Measurements from ENCODE around the gene SUCLG2.

SUCLG2 gene

GRCh38 chr3:67654099-67654843 is at the start of gene SUCLG2:
Gene SUCLG2 (minus strand): TSS chr3:67654612. CDS start chr3:67654586, 26 bp downstream.
- DNase-seq (ENCODE audit: low read depth in 2 of 2) = peak; percentile 67 to 76

- DNase-seq (ENCODE audit: low read depth in 2 of 2) = no peak
These were observed 46.2 kb upstream of the SUCLG2 start for GRCh38 chr3:67700596-67700995.

GRCh38 chr3:67699882-67700281 is 45.5 kb upstream of the SUCLG2 start:
- no peak for DNase-seq (ENCODE audit: low read depth in 2 of 2)

- DNase-seq (ENCODE audit: low read depth in 2 of 2) = no peak
These were observed 38.2 kb upstream of the SUCLG2 start for GRCh38 chr3:67692621-67693020.

GRCh38 chr3:67691926-67692325 is 37.5 kb upstream of the SUCLG2 start:
- no peak for DNase-seq (ENCODE audit: low read depth in 2 of 2)

GRCh38 chr3:67691207-67691606 is 36.8 kb upstream of the SUCLG2 start:
- DNase-seq (ENCODE audit: low read depth in 2 of 2) = no peak

- DNase-seq (ENCODE audit: low read depth in 2 of 2) = no peak
These were observed 35.4 kb upstream of the SUCLG2 start for GRCh38 chr3:67689806-67690205.

GRCh38 chr3:67688231-67688630 is 33.8 kb upstream of the SUCLG2 start:
- DNase-seq (ENCODE audit: low read depth in 2 of 2) = no peak

- no peak for DNase-seq (ENCODE audit: low read depth in 2 of 2)
These were observed 31.7 kb upstream of the SUCLG2 start for GRCh38 chr3:67686069-67686468.

- DNase-seq (ENCODE audit: low read depth in 2 of 2) = no peak
These were observed 31.1 kb upstream of the SUCLG2 start for GRCh38 chr3:67685499-67685898.

GRCh38 chr3:67684211-67684610 is 29.8 kb upstream of the SUCLG2 start:
- DNase-seq (ENCODE audit: low read depth in 2 of 2) = no peak

GRCh38 chr3:67683522-67683921 is 29.1 kb upstream of the SUCLG2 start:
- no peak for DNase-seq (ENCODE audit: low read depth in 2 of 2)

- DNase-seq (ENCODE audit: low read depth in 2 of 2) = no peak
These were observed 24.3 kb upstream of the SUCLG2 start for GRCh38 chr3:67678665-67679064.

- no peak for DNase-seq (ENCODE audit: low read depth in 2 of 2)
These were observed 19.6 kb upstream of the SUCLG2 start for GRCh38 chr3:67674055-67674454.

GRCh38 chr3:67662733-67663132 is 8.3 kb upstream of the SUCLG2 start:
- DNase-seq (ENCODE audit: low read depth in 2 of 2) = no peak

GRCh38 chr3:67661089-67661488 is 6.7 kb upstream of the SUCLG2 start:
- no peak for DNase-seq (ENCODE audit: low read depth in 2 of 2)

GRCh38 chr3:67657192-67657591 is 2.8 kb upstream of the SUCLG2 start:
- DNase-seq (ENCODE audit: low read depth in 2 of 2) = no peak

GRCh38 chr3:67656614-67657013 is 2.2 kb upstream of the SUCLG2 start:
- no peak for DNase-seq (ENCODE audit: low read depth in 2 of 2)

- peak; percentile 41 to 56 for DNase-seq (ENCODE audit: low read depth in 2 of 2)
These were observed 1.1 kb upstream of the SUCLG2 start for GRCh38 chr3:67655364-67656121.

GRCh38 chr3:67654844-67655177 is 399 bp upstream of the SUCLG2 start:
- DNase-seq (ENCODE audit: low read depth in 2 of 2) = no peak

GRCh38 chr3:67653425-67654098 is 850 bp downstream of the SUCLG2 start:
- DNase-seq (ENCODE audit: low read depth in 2 of 2) = no peak

GRCh38 chr3:67650084-67650483 is 4.3 kb downstream of the SUCLG2 start:
- no peak for DNase-seq (ENCODE audit: low read depth in 2 of 2)

- DNase-seq (ENCODE audit: low read depth in 2 of 2) = no peak
These were observed 4.7 kb downstream of the SUCLG2 start for GRCh38 chr3:67649681-67650080.
